NCI-H1694 (cell line): ENCODE data around the gene DHTKD1.

Experiments
- DNase-seq: peaks from one replicate; lab custom pipeline; 2025; lab: John Stamatoyannopoulos, UW

DHTKD1 gene

GRCh38 chr10:12068449-12069269, at the start of gene DHTKD1:
DHTKD1 (plus strand) TSS chr10:12068954; CDS start chr10:12069034, 80 bp downstream.
- DNase-seq, result peak; percentile 91

GRCh38 chr10:12019283-12019971, 49.3 kb upstream of the DHTKD1 start:
- no peak for DNase-seq

- DNase-seq, result no peak
Observed at GRCh38 chr10:12020574-12020973, 48.2 kb upstream of the DHTKD1 start.

GRCh38 chr10:12022580-12023257, 46.0 kb upstream of the DHTKD1 start:
- no peak for DNase-seq

GRCh38 chr10:12025591-12025990, 43.2 kb upstream of the DHTKD1 start:
- no peak for DNase-seq

GRCh38 chr10:12027539-12027938, 41.2 kb upstream of the DHTKD1 start:
- DNase-seq, result no peak

- DNase-seq, result no peak
Observed at GRCh38 chr10:12031404-12031803, 37.4 kb upstream of the DHTKD1 start.

- no peak for DNase-seq
Observed at GRCh38 chr10:12036073-12036655, 32.6 kb upstream of the DHTKD1 start.

GRCh38 chr10:12041766-12042408, 26.9 kb upstream of the DHTKD1 start:
- DNase-seq, result no peak

- DNase-seq, result no peak
Observed at GRCh38 chr10:12042409-12042796, 26.4 kb upstream of the DHTKD1 start.

GRCh38 chr10:12042797-12043651, 25.7 kb upstream of the DHTKD1 start, which contains the start of gene UPF2:
UPF2 (minus strand) TSS chr10:12042809; CDS start chr10:12035423, 7,386 bp downstream.
- peak; percentile 91 for DNase-seq

- DNase-seq, result no peak
Observed at GRCh38 chr10:12045596-12045995, 23.2 kb upstream of the DHTKD1 start.

GRCh38 chr10:12048547-12048946, 20.2 kb upstream of the DHTKD1 start:
- DNase-seq, result no peak

- no peak for DNase-seq
Observed at GRCh38 chr10:12050528-12050927, 18.2 kb upstream of the DHTKD1 start.

GRCh38 chr10:12051241-12051640, 17.5 kb upstream of the DHTKD1 start:
- DNase-seq, result no peak

- no peak for DNase-seq
Observed at GRCh38 chr10:12055732-12056131, 13.0 kb upstream of the DHTKD1 start.

GRCh38 chr10:12056748-12057147, 12.0 kb upstream of the DHTKD1 start:
- no peak for DNase-seq

- no peak for DNase-seq
Observed at GRCh38 chr10:12061124-12061523, 7.6 kb upstream of the DHTKD1 start.

GRCh38 chr10:12062754-12063482, 5.8 kb upstream of the DHTKD1 start:
- no peak for DNase-seq

GRCh38 chr10:12063483-12063818, 5.3 kb upstream of the DHTKD1 start:
- no peak for DNase-seq
